ENCODE results near the gene UBE4B.

- TF ChIP-seq CTCF (IDR thresholded peaks at IDR 0.05; ENCODE audit: low read length): no peak
- no peak for TF ChIP-seq EZH2 (optimal IDR thresholded peaks at IDR 0.05; ENCODE audit: low read depth, low read length)
- TF ChIP-seq EZH2phosphoT487 (IDR thresholded peaks at IDR 0.05; ENCODE audit: low read length): no peak
Observed at GRCh38 chr1:10128101-10128765, 95.5 kb downstream of the UBE4B start.

All from MM.1S (cell line).